GM19239 (cell line): ENCODE measurements around the gene SERPINA1.

Experiments used
- DNase-seq: peaks from one replicate; pipeline ENCODE4 v3.0.0; 2011; ENCODE audit warnings: low spot score; ENCODE audit not compliant: insufficient read length
- FAIRE-seq: peaks from 2 replicates; lab custom pipeline; 2011; peaks lifted over from hg19 to GRCh38; lab: Jason Lieb, UNC

SERPINA1 gene

DNA sequence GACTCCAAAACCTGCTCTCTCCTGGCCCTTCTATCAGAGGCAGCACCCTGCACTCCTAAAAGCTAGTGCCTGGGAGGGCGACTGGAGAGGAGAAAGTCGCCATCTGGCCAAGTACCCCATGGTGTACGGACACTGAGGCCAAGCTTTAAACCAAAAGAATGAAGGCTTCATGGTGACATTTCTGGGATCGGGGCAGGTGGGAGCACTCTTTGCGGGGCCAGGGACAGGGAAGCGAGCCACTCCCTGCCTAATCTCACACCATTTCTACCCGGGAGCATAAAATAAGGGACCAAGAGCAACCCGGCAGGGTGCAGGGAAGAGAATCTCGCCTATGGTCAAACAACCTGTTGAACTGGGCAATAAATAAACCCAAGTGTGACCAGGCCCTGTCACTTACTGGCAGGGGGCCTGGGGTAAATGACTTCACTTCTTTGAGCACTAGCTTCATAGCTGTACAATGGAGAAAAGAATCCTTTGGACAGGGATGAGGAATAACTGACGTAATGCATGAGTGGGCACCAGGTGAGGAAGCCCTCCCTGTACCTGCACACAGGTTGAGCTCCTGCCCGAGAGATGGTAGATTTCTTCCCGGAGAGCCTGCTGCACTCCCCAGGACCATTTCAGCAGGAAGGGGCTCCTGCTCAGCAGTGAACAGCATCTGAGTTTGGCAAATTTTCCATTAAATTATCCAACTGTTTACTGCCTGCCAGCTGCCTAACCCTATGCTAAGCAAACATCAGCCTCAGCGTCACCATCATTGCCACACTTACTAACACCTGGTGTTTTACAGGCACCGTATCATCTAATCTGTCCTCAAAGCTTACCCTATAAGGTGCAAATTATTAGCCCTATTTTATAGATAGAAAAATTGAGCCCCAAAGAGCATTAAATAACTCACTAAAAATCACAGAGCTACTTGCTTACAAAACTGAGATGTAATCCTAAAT is 2.0 kb downstream of the SERPINA1 start:
- DNase-seq (no peak), FAIRE-seq (no peak)

DNA sequence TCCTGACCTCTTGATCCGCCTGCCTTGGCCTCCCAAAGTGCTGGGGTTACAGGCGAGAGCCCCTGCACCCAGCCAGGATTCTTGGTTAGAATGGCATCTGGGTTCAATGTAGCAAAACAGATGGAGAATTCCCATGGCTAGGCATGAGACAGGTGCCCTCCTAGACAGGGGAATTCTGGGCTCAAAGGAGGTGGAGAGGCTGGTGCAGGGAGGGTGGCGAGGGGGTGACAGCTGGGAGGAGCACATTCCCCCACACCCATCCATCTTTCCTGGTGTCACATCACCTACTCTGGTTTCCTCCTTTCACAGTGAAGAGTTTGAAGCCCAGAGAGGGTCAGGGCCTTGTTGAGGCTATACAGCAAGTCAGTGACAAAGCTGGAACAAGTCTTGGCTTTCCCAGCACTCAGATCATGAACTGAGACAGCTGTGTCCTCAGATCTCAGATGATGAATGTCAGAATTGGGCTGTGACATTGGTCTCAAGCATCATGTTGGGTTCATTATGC is 2.8 kb downstream of the SERPINA1 start:
- no peak for FAIRE-seq
- no peak for DNase-seq

DNA sequence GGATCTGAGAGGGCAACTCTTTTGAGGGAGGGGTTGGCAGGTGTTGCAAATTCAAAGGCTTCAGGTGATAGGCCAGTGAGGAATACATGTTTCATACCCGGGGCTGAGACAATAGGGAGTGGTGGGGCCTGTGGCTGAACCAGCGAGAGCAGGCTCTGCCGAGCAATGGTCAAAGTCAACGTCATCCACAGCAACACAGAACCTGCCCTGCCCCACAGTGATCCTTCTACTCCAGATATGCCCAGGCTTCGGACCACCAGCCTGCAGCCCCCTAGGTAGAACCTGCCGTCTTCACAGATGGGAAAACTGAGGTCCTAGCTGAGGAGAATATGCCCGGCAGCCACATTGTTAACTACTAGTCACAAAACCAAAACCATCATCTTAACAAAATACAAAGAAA is 4.1 kb downstream of the SERPINA1 start:
- no peak for DNase-seq

DNA sequence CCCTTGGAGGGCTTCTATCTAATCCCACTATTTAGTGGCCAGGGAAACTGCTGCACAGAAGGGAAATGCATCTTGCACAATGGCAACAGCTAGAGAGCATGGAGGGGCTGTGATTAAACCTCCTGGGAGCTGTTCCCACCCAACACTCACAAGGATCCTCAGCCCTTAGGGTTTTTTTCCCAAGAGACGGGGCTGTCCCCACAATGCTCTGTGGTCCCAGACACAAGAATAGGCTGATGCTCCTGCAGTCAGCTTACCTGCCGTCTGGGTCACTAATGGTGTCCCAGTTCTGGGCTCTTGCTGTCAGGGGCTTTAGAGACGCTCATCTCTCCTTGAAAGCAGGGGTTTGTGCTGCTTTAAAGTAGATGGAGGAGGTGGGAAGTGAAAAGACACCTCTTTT is 4.6 kb downstream of the SERPINA1 start:
- FAIRE-seq = no peak
- DNase-seq = no peak

More for the DNA sequence above, 4.1 kb downstream of the SERPINA1 start:
- no peak for FAIRE-seq

DNA sequence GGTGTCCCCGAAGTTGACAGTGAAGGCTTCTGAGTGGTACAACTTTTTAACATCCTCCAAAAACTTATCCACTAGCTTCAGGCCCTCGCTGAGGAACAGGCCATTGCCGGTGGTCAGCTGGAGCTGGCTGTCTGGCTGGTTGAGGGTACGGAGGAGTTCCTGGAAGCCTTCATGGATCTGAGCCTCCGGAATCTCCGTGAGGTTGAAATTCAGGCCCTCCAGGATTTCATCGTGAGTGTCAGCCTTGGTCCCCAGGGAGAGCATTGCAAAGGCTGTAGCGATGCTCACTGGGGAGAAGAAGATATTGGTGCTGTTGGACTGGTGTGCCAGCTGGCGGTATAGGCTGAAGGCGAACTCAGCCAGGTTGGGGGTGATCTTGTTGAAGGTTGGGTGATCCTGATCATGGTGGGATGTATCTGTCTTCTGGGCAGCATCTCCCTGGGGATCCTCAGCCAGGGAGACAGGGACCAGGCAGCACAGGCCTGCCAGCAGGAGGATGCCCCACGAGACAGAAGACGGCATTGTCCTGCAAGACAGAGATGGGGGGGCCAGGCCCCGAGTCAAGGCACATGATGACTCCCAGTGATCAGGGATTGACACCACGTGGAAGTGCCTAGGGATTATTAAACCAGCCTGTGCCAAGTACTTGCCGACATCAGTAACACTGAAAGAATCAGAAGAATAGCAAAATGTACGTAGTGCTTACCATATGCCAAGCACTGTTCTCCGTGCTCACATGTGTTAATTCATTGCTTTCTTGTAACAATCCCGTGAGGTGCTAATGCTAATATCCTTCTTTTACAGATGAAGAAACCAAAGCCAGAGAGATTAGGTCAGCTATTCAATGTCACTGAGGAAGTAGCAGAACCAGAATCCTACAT is 5.4 kb downstream of the SERPINA1 start:
- FAIRE-seq (no peak), DNase-seq (no peak)

DNA sequence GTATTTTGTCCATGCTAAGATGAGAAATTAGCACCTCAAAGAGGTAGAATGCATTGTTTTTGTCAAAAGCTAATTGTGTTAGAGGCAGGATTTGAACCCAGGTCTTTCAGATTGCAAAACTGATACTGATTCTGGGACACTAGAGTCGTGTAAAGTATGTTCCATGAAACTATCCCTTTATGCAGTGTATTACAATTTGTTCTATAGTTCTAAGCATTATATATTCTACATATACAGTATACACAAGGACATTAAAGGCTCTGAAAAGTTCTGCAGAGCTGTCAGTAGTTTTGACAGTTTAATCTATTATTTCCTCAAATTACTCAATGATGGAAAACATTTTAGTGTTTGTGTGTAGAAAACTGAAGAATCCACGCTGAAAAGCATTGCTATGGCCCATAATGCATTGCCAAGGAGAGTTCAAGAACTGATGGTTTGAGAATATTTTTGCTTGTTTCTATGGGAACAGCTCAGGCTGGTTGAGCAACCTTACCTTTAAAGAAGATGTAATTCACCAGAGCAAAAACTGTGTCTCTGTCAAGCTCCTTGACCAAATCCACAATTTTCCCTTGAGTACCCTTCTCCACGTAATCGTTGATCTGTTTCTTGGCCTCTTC is 6.2 kb downstream of the SERPINA1 start:
- no peak for DNase-seq
- no peak for FAIRE-seq

DNA sequence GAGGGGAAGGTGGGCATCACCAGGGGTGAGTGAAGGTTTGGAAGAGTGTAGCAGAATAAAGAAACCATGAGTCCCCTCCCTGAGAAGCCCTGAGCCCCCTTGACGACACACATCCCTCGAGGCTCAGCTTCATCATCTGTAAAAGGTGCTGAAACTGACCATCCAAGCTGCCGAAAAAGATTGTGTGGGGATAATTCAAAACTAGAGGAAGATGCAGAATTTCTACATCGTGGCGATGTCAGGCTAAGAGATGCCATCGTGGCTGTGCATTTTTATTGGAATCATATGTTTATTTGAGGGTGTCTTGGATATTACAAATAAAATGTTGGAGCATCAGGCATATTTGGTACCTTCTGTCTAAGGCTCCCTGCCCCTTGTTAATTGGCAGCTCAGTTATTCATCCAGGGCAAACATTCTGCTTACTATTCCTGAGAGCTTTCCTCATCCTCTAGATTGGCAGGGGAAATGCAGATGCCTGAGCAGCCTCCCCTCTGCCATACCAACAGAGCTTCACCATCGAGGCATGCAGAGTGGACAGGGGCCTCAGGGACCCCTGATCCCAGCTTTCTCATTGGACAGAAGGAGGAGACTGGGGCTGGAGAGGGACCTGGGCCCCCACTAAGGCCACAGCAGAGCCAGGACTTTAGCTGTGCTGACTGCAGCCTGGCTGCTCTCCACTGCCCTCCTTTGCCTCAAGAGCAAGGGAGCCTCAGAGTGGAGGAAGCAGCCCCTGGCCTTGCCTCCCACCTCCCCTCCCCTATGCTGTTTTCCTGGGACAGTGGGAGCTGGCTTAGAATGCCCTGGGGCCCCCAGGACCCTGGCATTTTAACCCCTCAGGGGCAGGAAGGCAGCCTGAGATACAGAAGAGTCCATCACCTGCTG is 7.0 kb downstream of the SERPINA1 start:
- FAIRE-seq (no peak), DNase-seq (no peak)

DNA sequence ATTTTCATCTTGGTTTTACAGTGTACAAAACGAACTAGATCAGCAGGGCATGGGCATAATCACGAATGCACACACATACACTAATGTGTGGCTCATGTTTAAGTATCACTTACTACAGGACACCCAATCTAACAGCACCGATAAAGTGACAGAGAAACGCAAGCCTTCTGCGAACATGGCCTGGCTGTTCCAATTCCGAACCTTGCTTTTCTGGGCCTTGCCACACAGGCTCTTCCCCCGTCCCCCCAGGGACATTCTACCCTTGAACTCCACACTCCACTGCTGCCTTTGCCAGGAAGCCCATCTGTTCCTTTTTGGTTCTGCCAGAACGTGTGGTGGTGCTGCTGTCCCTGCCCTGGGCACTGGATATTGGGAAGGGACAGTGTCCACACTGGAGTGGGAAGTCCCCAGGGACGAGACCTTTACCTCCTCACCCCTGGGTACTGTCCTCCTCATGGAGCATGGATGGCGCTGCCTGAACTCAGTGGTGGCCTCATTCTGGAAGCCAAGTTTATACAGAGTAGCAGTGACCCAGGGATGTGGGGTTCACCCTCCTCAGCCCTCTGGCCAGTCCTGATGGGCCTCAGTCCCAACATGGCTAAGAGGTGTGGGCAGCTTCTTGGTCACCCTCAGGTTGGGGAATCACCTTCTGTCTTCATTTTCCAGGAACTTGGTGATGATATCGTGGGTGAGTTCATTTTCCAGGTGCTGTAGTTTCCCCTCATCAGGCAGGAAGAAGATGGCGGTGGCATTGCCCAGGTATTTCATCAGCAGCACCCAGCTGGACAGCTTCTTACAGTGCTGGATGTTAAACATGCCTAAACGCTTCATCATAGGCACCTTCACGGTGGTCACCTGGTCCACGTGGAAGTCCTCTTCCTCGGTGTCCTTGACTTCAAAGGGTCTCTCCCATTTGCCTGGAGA is 7.9 kb downstream of the SERPINA1 start:
- FAIRE-seq = no peak

DNA sequence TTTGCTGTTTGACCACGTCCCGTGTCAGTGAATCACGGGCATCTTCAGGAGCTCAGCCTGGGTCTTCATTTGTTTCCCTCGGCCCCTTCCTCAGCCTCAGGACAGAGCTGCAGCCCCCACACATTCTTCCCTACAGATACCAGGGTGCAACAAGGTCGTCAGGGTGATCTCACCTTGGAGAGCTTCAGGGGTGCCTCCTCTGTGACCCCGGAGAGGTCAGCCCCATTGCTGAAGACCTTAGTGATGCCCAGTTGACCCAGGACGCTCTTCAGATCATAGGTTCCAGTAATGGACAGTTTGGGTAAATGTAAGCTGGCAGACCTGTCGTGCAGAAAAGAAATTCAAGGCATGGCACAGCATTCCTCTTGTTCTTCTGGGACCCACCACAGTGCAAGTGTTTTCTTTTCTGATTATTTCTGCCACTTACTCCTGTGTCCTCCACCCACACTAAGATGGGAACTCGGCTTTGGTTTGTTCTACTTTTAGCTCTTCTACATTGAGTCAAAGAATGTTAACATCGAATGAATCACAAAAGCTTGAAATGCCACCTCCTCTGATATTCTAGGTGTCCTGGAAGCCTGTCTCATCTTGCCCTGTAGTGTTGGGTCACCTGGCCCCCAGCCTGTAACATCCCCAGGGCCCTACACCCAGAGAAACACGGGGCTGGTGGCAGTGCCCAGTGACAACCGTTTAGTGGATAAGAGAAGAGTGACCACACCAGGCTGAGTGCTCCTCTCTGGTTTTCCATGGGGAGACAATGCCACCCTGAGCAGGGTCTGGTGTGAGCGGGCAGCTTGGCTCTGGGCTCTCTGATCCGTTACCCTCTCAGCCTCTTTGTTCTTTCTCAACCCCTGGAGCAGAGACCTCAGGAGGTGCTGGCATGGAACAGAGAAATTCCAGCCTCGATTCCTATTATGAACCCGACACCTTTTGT is 8.8 kb downstream of the SERPINA1 start:
- DNase-seq (no peak), FAIRE-seq (no peak)

More for the DNA sequence above, 7.9 kb downstream of the SERPINA1 start:
- no peak for DNase-seq

DNA sequence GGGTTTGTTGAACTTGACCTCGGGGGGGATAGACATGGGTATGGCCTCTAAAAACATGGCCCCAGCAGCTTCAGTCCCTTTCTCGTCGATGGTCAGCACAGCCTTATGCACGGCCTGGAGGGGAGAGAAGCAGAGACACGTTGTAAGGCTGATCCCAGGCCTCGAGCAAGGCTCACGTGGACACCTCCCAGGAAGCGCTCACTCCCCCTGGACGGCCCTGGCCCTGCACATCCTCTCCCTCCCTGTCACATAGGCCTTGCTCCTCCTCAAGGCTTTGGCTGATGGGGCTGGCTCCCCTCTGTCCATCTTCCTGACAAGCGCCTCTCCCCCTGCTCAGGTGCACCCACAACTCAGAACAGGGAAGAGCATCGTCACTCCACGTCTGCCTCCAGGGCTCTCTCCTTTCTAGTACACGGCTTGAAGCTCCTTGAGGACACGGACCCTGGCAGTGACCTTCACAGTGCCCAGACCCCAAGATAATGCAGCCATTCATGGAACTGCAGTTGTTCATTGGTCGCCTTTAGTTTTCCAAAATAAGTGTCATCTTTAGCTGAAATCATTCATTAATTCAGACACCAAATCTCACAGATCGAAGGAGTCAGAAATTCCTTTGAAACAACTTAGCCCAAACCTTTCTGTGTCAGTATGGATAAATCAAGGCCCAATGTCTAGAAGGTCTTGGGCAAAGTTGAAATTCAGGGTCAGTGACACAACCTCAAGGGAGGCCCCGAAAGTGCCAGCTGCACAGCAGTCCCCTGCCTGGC is 9.7 kb downstream of the SERPINA1 start:
- FAIRE-seq (no peak), DNase-seq (no peak)

DNA sequence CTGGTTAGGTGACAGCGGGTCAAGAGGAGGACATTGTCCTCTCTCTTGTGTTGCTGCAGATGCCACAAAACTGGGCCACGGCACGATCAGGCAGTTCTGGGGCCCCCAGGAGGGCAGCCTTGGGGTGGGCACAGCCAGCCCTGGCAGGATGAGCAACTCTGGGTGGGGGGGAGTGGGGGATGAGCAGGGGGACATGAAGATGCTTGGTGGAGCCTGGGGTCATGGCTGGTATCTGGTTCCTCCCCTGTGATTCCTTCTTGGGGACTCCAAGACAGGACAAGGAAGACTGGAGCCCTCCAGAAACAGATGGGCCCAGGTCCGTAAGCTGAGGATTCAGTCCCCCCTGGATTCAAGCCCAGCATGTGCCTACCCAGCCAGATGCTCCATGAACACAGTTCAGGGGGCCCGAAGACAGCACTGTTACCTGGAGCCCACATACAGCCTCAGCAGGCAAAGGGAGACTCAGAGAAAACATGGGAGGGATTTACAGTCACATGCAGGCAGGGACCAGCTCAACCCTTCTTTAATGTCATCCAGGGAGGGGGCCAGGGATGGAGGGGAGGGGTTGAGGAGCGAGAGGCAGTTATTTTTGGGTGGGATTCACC is 10.4 kb downstream of the SERPINA1 start:
- no peak for DNase-seq
- FAIRE-seq = no peak

DNA sequence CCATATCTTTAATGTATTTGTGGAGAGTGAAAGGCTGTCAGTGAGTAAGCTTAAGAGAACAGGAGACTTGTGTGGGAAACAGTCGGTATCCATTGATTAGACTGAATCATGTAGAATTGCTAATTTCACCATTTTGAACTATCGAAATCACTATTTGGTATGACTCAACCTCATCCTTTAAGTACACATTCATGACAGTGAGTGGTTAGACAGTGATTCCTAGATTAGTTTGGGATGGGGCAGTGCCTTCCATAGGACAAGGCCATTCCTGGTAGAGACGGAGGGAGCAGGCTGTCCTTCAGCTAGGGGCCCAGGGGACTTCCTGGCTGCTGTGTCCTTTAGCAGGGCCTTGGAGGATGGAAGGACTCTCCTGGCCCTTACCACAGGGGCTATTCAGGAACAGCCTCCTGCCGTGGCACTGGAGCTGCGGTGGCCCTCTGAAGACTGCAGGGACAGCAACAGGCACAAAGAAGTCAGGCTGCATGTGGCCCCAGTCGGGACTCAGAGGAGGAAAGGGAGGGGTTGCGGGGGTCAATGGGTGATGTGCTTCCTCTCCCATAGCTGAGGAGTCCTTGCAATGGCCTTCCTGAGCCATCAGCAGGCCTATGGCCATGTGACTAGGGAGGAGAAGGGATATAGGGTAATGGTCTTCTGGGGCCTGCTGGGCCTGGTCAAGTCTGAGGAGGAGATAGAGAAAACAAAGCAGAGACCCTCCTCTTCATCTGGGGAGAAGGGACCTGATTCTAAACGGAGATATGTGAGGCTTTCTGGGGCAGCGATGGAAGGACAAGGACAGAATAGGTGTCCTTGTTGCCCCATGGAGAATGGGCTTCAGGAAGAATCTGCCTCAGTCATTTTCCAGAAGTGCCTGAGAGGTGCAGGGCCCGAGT is 11.2 kb downstream of the SERPINA1 start:
- FAIRE-seq = no peak
- DNase-seq = no peak

DNA sequence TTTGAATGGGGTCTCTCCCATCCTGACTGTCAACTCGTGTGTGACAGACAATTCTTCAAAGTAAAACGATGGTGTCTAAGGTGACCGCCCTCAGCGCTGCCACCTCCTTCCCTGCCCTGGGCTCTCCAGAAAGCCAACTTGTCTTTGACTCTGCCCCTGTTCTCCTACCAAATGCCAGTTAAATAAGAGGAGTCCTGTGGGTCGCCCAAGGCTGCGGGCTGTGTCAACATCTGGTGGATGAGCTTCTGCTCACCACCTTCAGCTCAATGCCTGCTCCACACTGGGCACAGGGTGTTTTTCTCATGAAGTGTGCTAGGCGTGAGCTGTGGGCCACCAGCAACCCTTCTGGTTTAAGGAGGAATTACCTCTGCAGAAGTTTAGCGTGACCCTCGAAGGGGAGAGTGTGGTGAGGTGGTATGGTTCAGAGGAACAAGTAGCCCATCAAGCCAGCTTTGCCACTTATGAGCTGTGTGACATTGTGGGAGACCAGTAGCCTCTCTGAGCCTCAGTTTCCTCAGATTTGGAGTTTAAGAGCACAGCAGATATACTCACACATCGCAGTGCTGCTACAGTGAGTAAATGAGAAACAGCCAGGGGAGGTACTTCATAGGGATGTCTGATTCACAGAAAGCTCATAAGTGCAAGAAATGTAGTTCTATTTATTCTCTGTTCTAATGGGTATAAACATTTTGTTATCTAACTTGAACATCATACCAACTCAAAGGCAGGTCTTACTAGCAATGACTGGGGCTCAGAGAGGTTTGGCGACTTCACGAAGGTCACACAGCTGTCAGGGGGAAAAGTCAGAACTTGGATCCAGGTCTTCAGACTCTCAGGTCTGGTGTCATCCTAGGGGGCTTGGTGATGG is 12.1 kb downstream of the SERPINA1 start:
- FAIRE-seq = no peak
- DNase-seq = no peak

DNA sequence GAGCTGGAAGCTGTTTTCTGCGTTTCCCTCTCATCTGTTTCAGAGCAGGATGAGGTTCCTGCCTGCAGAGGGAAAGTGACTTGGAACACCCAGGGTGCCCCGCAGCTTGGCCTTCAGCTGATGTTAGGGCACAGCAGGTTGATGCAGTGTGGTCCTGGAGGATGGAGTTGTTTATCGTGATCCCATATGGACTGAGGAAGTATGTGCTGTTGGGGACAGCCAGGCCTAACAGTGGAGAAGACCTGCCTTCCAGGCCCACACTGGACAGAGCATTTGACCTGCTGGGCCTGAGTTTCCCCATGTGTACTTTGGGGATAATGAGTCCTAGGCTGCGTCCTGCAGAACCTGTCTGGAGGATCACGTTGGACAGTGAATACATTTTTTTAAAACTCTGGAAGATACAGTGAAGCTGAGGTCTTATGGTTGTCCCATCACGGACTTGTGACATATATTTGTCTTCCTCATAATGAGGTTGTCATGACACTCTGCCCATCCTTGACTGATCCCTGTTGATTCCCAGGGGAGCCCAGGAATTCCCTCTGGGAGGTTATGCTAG is 12.8 kb downstream of the SERPINA1 start:
- FAIRE-seq = no peak
- no peak for DNase-seq
